Measurements from ENCODE around the gene CBX3.

CBX3 gene

GRCh38 chr7:26153241-26153822 is 48.2 kb upstream of the CBX3 start:
- H3K4me1 ChIP-seq (ENCODE audit: insufficient read depth, low read length), result peaks cover 23% of the 10 kb centered on the region
- no peak for DNase-seq
- no peak overlapping the region for H3K4me2 ChIP-seq (ENCODE audit: insufficient read depth, low read length)
- no peak for ATAC-seq (ENCODE audit: insufficient read depth, low read depth)
- no peaks in the 10 kb centered on the region for H3K79me2 ChIP-seq (ENCODE audit: insufficient read depth, low read length)
- H3K9ac ChIP-seq (ENCODE audit: low read depth, low read length), result no peak overlapping the region
- no peaks in the 10 kb centered on the region for H3K27me3 ChIP-seq (ENCODE audit: insufficient read depth, low read length, poor library complexity)
- H3K27ac ChIP-seq (ENCODE audit: low read length), result no peak overlapping the region
- H3K36me3 ChIP-seq (ENCODE audit: insufficient read depth, low read length), result no peaks in the 10 kb centered on the region
- H4K20me1 ChIP-seq (ENCODE audit: insufficient read depth, low read length), result no peaks in the 10 kb centered on the region
- H3K4me3 ChIP-seq (ENCODE audit: low read depth in 1 of 2, low read length in 2 of 2), result no peak overlapping the region
- no peak overlapping the region for H2AFZ ChIP-seq (ENCODE audit: low read depth, low read length)
- TF ChIP-seq, protein P1, sequence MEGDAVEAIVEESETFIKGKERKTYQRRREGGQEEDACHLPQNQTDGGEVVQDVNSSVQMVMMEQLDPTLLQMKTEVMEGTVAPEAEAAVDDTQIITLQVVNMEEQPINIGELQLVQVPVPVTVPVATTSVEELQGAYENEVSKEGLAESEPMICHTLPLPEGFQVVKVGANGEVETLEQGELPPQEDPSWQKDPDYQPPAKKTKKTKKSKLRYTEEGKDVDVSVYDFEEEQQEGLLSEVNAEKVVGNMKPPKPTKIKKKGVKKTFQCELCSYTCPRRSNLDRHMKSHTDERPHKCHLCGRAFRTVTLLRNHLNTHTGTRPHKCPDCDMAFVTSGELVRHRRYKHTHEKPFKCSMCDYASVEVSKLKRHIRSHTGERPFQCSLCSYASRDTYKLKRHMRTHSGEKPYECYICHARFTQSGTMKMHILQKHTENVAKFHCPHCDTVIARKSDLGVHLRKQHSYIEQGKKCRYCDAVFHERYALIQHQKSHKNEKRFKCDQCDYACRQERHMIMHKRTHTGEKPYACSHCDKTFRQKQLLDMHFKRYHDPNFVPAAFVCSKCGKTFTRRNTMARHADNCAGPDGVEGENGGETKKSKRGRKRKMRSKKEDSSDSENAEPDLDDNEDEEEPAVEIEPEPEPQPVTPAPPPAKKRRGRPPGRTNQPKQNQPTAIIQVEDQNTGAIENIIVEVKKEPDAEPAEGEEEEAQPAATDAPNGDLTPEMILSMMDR (IDR thresholded peaks at IDR 0.05; ENCODE audit: borderline replicate concordance, extremely low read depth, low read length, poor library complexity, severe bottlenecking), result no peak
- no peak for TF ChIP-seq EZH2 (IDR thresholded peaks at IDR 0.05; ENCODE audit: borderline replicate concordance, low read depth, low read length, severe bottlenecking)
- no peaks in the 10 kb centered on the region for H3K9me3 ChIP-seq (ENCODE audit: insufficient read depth, low read length, severe bottlenecking)

DNA sequence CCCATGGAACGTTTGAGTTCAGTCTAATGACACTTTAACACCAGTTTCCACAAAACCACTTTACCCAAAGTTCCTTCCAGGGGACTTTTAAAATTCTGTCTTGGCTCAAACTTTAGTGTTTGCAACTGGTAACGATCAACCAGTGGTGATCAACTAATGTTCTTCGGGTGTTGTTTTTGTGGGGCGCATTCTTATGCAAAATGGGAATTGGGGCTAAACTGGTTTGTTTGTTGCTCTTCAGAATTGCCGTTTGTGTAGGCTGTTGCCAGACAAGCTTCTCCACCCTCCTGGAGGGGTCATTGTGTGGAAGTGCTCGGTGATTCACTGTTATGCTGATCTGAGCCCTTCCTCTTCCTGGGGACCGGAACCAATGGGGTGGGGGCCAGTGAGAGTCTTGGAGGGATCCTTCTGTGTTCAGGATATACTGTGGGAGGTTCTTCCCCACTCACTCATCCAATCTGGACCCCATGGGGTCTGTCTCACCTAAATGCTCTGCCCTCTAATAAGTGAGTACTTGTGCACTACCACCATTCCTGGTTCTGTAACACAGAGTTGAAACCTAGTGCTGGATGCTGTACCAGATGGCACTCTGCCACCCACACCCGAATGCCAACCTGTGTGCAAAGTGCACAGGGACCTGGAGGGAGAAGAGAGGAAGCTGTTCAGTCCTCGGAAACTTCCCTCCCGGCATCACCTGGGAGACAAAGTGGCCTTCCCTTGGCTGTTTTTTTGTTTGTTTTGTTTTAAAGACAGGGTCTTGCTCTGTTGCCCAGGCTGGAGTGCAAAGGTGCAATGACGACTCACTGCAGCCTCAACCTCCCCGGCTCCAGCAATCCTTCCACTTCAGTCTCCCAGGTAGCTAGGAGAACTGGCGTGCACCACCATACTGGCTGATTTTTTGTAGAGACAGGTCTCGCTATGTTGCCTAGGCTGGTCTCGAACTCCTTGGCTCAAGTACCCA is 47.4 kb upstream of the CBX3 start:
- no peaks in the 10 kb centered on the region for H3K36me3 ChIP-seq (ENCODE audit: insufficient read depth, low read length)
- ATAC-seq (ENCODE audit: insufficient read depth, low read depth) (no peak), DNase-seq (no peak)
- H2AFZ ChIP-seq (ENCODE audit: low read depth, low read length), result no peak overlapping the region
- H4K20me1 ChIP-seq (ENCODE audit: insufficient read depth, low read length), result no peaks in the 10 kb centered on the region
- H3K27ac ChIP-seq (ENCODE audit: low read length), result no peak overlapping the region
- H3K79me2 ChIP-seq (ENCODE audit: insufficient read depth, low read length), result no peaks in the 10 kb centered on the region
- no peaks in the 10 kb centered on the region for H3K27me3 ChIP-seq (ENCODE audit: insufficient read depth, low read length, poor library complexity)
- no peak for TF ChIP-seq EZH2 (IDR thresholded peaks at IDR 0.05; ENCODE audit: borderline replicate concordance, low read depth, low read length, severe bottlenecking)
- TF ChIP-seq, protein P1 (IDR thresholded peaks at IDR 0.05; ENCODE audit: borderline replicate concordance, extremely low read depth, low read length, poor library complexity, severe bottlenecking), result no peak
- H3K9me3 ChIP-seq (ENCODE audit: insufficient read depth, low read length, severe bottlenecking), result no peaks in the 10 kb centered on the region
- peaks cover 23% of the 10 kb centered on the region for H3K4me1 ChIP-seq (ENCODE audit: insufficient read depth, low read length)
- H3K9ac ChIP-seq (ENCODE audit: low read depth, low read length), result no peak overlapping the region
- H3K4me2 ChIP-seq (ENCODE audit: insufficient read depth, low read length), result no peak overlapping the region
- H3K4me3 ChIP-seq (ENCODE audit: low read depth in 1 of 2, low read length in 2 of 2), result no peak overlapping the region

DNA sequence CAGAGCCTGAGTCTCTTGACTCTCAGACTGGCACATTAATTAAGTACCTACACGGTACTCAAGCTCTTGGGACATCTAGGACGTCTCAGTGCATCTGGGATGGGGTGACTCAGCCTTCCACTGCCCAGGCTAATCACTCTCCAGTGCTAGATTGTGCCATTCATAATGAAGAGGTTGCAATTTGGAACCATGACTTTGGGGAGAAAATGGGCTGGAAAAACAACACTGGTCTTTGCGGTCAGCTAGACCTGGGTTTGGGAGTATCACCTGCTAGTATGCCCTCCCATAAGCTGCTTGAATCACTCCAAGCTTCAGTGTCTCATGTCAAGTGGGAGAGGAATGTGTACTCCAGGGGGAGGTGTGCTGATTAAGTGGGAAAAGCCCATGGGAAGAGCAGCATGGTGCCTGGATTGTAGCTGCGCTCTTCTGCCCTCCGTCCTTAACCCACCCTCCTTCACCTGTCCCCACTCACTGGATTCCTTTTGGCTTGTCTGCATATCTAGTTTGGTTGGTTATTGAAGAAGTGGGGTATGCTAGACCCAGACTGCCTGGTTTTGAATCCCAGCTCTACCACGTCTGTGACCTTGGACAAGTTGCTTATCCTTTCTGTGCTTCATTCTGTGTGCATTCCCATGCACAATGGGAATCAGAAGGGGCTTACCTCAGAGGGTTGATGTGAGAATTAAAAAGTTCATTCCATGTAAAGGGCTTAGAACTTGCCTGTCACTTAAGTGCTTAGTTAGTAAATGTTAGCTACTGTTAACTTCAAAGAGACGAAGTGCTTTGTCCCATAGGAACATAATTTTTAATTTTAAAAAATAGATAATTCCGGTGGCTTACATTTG is 45.8 kb upstream of the CBX3 start:
- H3K9ac ChIP-seq (ENCODE audit: low read depth, low read length), result no peak overlapping the region
- H3K36me3 ChIP-seq (ENCODE audit: insufficient read depth, low read length), result no peaks in the 10 kb centered on the region
- H4K20me1 ChIP-seq (ENCODE audit: insufficient read depth, low read length), result no peaks in the 10 kb centered on the region
- H3K4me1 ChIP-seq (ENCODE audit: insufficient read depth, low read length), result peaks cover 23% of the 10 kb centered on the region
- peak overlapping the region; percentile 51 for H3K4me2 ChIP-seq (ENCODE audit: insufficient read depth, low read length)
- DNase-seq (no peak), ATAC-seq (ENCODE audit: insufficient read depth, low read depth) (0 out of 3 replicates have a peak, but pooled peaks have one; percentile 13)
- peak overlapping the region; percentile 4; the same call in 1 of the 2 replicates for H3K27ac ChIP-seq (ENCODE audit: low read length)
- H3K4me3 ChIP-seq (ENCODE audit: low read depth in 1 of 2, low read length in 2 of 2), result peak overlapping the region in 1 of 2 experiments; percentile 7; a peak in 1 of 4 replicates
- no peaks in the 10 kb centered on the region for H3K79me2 ChIP-seq (ENCODE audit: insufficient read depth, low read length)
- no peaks in the 10 kb centered on the region for H3K9me3 ChIP-seq (ENCODE audit: insufficient read depth, low read length, severe bottlenecking)
- no peak overlapping the region for H2AFZ ChIP-seq (ENCODE audit: low read depth, low read length)
- H3K27me3 ChIP-seq (ENCODE audit: insufficient read depth, low read length, poor library complexity), result no peaks in the 10 kb centered on the region
- TF ChIP-seq, protein P1 (IDR thresholded peaks at IDR 0.05; ENCODE audit: borderline replicate concordance, extremely low read depth, low read length, poor library complexity, severe bottlenecking), result no peak
- TF ChIP-seq EZH2 (IDR thresholded peaks at IDR 0.05; ENCODE audit: borderline replicate concordance, low read depth, low read length, severe bottlenecking), result no peak

Measured in DND-41 (cell line).